ENCODE data around the gene PCBP3.
"Not testable (repeated sequence)": the region's sequence is repeated elsewhere in the genome, so short reads cannot be mapped to it uniquely, and the experiment has no call there.

PCBP3 gene

DNA sequence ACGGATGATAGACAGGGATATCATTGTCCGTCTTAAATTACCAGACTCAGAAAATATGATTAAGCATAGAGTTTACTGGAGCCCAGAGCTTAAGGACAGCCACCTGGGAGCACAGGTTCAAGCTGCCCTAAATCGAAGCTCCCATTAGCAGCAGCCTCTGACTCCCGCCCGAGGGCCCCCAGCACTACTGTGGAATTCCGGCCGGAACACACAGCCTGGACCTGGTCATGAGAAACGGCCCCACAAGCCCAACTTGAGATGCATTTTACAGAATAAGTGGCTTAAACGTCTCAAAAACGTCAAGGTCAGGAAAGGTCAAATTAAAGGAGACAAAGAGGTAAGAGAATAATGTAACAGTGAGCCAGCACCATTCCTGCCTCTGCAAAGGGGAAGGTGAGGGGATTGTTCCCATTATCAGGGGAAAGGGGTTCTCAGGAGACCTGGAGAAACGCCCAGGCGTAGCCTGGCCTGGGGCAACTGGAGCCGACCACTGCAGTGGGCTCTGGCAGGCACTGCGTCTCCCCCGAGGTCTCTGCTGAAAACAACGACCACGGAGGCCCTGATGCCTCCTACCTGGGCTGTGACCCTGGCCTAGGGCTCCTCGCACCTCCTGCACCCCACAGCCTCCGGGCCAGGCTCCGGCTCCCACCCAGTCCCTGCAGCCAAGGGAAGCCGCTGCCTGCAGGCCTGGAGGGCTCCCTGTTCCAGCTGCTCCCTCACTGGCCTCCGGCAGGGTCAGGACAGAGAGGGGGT is 326.6 kb downstream of the PCBP3 start:
- no peak for DNase-seq (ENCODE audit: low spot score)

DNA sequence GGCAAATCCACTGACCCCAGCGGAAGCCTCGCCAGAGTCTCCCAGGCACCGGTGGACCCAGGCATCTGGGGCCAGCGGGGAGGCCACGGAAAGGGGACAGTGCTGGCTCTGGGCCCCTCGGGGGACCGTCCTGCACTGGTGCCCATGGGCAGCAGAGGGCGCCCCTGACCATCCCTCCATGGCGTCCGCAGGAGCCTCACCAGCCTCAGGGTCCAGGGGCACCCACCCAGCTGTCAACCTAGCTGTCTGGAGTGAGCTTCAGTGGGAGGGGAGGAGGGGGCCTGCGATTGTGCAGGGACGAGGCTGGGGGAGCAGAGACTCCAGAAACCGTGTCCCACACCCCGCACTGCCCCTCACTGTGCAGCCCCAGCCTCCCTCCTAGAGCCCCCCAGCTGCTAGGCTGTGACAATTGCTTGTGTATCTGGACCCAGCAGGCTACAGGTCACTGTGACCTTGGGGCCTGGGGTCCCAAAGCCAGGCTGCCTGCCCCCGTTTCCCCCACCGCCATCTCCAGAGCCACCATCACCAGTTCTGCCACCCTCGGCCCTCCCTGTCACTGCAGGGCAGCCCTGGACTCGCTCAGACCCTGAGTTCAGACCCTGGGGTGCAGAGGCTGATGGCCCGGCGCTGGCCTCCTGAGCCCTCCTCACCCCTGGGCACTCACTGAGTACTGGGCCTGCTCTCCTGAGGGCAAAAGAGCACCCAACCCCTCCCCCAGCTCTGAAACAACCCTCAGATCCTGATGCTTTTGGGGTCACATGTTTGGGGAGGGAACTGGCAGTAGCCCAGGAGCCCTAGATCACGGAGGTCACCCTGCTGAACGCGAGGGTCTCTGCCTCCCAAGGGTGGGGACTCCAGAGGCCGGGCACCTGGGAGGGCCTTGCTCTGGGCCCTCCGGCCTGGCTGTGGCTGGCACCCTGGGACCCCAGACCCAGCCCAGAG is 327.4 kb downstream of the PCBP3 start:
- peak; percentile 83 for DNase-seq (ENCODE audit: low spot score)

DNA sequence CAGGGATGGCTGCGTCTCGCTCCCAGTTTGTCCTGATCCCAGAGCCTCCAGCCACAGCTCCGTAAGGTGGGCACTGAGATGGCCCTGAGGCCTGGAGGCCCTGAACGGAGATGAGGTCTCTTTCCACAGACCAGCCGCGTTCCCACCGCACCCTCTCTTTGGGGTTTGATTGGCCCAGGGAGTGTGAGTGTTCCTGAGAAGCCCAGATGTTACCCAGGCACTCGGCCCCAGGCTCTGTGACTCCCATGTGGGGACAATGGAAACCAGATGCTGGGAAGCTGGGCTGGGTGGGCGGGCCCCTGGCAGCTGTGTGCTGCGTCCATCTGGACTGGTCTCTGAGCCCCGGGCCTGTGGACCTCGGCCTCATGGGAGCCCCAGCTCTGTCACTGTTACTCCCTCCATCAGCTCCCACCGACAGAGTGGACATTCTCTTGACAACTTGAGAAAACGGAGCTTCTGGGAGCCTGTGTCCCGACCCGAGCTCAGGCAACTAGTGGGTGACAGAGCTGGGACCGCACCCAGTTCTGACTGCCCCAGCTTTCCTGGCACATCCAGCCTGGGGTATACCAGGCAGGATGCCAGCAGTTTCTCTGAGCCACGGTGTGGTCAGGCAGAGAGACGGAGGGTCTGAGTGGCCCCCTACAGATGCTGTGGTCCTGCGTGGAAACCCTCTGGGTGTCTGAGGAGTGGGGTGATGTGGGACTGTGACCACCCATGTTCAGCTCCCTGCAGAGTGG is 328.3 kb downstream of the PCBP3 start:
- DNase-seq (ENCODE audit: low spot score), result peak; percentile 85

DNA sequence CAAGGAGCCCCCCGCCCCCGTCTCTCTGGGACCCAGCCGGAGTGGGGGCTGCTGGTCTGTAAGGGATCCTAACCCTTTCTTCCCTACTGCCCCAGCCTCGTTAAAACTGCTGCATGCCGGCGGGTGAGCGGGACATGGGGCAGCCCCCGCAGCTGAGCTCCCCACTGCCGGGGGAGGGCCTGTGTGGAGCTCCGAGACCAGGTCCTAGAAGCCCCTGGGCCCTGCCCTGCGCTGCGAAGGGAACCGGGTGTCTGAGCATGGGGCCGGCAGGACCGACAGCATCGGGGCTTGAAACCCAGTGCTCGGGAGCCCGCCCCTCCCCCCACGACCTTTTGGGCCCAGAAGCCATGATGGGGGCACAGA is 328.8 kb downstream of the PCBP3 start:
- peak; percentile 19 for DNase-seq (ENCODE audit: low spot score)

DNA sequence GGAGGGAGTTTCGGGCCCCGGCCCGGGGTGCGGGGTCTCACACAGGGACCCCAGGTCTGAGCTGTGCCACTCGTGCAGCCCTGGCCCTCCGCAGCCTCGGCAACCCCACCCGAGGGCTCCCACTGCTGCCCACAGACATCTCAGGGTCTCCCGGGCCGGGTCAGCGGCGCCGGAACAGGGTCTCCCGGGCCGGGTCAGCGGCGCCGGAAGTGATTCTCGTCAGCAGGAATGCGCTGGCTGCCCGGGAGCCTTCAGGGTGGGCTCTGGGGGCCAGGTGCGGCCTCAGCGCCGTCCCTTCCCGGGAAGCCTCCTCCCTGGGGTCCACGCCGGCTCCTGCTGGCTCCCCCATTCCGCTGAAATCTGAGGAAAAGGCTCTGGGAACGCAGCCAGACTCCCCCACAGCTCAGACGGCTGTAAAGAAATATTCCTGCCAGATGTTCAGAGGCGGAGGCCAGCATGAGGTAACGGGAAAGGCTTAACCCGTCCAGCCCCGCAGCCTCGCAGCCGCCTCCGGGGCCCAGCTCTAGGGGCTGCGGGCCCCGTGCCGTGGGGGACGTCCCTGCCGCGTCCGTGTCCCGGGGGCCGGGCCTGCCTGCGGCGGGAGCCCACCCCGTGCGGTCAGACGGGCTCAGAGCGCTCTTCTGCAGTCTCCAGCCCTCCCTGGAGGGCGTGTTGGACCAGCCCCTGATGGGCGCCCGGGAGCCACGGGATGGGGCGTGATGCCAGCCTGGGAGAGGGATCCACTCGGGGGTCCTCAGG is 329.4 kb downstream of the PCBP3 start:
- DNase-seq (ENCODE audit: low spot score), result peak; percentile 76

DNA sequence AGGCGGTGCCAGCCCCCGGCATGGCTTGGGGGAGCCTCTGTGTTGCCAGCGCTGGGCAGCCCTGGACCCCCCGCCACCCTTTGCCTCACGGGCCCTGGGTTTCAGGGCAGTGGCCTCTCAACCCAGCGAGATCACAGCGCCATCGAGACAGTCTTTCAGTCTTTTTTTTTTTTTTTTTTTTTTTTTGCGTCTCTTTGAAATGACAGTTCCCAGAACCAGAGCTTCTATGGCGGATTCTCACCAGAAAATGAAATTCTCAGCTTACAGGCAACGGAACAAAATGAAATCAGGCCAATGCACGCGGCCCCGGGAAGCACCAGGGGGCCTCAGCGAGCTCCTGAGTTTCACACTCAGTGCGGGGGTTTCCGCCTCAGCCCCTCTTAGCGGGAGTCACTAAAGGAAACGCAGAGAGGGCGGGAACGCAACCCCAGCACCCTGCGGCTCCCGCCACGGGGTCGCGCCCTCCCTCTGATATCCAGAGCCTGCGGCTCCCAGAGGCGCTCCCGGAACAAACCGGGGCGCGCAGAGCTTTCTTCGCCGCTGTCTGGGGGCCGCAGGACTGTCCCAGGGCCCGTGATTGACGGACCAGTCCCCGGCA is 330.0 kb downstream of the PCBP3 start:
- peak; percentile 90 for DNase-seq (ENCODE audit: low spot score)

DNA sequence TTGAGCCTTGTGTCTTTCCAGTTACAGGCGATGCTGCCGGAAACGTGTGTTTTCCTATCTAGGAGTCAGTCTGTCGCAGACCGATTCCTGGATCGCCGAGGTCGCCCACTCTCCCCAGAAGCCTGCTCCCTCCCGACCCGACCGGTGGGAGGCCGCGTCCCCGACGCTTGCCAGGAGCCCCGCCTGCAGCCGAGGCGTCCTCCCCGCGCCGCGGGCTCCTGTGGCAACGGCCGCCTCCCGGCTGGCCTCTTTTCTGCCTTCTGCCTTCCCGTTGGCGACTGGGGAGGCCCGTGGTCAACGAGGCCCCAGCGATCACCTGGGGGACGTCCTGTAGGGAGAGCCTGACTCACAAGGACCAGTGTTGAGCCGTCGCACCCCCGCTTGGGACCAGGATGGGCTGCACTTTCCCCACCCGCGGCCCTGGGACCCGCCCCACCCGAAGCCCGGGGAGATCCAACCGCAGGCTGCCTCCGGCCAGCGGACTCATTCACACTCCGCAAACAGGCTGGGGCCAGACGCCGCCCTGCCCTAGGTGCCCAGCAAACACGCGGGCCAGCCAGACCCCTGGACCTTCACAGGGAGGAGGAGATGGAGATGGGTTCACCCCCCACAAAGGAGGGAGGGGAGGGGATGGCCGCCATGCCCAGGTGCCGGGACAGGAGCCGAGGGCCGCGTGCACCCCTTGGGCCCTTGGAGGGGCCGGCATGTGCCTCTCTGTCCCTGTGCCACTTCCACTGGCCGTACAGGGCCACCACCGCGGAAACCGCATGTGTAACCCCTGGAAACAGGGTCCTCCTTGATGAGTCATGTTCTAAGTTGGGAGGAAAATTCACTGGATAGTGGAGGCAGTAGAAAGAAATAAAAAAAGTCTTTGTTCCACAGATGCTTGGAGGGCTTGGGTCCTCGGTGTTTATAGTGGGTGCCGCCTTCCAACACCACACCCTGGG is 330.8 kb downstream of the PCBP3 start:
- peak; percentile 80 for DNase-seq (ENCODE audit: low spot score)

DNA sequence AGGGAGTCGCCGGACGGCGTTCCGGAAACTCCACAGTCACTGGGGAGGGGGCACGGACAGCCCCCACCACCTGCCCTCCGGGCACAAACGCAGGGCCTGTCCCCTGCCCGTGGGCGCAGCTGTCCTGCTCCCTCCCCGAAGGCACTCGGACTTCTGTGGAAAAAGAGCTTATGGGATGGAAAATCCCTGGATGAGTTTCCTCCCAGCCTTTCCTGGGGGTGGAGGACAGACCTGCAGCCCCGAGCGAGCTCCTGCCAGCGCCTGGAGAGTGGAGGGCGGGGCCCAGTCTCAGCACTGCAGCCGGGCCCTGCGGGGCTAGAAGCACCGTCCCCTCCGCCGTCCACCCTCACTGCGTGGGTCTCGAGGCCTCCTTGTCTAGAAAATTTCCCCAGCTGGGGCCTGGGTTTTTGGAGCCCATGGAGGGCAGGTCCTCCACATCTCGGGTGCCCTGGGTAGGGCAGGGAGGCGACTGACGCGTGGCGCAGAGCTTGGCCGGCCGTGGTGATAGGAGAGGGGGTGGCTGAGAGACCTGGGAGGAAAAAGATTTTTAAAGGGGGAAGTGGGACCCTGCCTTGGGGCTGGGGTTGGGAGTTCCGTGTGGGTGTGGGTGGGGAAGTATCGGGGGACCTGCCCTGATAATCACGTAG is 331.6 kb downstream of the PCBP3 start:
- DNase-seq (ENCODE audit: low spot score), result no peak

DNA sequence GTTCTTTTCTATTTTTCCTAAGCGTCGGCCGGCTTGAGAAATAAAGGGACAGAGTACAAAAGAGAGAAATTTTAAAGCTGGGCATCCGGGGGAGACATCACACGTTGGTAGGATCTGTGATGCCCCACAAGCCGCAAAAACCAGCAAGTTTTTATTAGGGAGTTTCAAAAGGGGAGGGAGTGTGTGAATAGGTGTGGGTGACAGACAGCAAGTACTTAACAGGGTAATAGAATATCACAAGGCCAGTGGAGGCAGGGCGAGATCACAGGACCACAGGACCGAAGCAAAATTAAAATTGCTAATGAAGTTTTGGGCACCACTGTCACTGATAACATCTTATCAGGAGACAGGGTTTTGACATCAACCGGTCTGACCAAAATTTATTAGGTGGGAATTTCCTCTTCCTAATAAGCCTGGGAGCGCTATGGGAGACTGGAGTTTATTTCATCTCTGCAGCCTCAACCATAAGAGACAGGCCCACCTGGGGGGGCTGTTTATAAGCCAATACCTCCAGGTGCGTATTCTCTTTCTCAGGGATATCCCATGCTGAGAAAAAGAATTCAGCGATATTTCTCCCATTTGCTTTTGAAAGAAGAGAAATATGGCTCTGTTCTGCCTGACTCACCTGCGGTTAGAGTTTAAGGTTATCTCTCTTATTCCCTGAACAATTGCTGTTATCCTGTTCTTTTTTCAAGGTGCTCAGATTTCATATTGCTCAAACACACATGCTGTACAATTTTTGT is 332.3 kb downstream of the PCBP3 start:
- DNase-seq (ENCODE audit: low spot score), result not testable (repeated sequence)

DNA sequence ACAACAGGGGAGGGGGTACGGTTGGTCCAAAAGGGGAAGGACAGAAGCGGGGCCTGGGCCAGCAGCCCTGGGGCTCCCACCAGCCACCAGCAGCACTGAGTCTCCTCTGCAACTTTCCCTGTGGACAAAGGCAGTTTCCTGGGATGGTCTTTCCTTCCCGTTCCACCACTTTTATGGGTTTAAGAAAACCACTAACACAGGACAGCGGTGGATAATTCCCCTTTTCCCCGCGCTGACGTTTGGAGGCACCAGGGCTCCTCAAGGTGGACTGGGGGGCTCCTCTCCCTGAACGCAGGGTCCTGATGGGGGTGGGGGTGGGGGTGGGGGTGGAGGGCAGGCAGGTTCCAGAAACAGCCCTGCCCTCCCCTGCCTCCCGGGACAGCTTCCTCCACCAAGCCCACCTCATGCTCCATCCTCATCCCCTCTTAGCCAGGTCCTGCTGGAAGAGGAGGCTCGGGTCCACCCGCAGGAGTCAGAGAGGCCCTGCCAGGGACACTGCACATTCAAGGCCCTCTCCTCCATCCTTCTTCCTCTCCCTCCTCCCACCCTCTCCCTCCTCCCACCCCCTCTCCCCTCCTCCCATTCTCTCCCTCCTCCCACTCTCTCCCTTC is 333.3 kb downstream of the PCBP3 start:
- DNase-seq (ENCODE audit: low spot score), result no peak

DNA sequence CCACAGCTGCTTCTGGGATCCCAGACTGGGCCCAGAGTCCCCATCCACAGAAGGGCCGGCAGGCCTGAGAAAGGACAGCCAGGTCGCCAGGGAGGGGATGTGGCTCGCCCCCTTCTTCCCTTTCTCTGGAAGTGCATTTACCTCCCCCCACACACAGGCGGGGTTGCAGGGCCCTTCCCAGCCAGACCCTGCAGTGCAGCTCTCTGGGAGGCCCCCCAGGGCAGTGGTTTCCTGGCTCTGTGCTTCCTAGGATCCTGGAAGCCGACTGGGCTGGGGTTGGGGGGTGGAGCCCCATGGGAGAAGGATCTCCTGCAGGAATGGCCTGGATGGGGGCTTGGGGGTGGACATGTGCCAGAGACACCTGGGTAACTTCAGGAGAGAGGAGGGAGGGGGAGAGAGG is 333.9 kb downstream of the PCBP3 start:
- DNase-seq (ENCODE audit: low spot score), result no peak

DNA sequence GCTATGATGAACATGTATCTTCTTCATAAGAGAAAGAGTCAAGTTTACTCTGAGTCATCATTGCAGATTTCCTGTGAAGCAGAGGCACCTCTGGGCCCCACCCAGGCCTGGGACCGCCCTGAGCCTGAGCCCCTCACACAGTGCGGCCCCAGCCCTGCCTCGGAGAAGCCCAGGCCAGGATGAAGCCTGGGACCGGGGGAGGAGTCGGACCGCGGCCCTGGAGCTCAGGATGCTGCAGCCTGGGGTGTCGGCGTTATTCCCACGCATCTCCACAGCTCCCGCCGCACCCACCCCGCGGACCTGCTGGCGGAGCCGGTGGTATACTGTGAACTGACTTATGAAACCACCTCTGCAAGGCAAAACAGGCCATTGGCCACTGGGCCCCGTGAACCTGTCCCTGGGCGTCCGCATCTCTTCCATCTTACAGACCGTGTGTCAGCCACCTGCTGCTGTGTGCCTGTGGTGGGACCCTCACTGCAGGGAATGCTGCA is 335.7 kb downstream of the PCBP3 start:
- DNase-seq (ENCODE audit: low spot score), result no peak

DNA sequence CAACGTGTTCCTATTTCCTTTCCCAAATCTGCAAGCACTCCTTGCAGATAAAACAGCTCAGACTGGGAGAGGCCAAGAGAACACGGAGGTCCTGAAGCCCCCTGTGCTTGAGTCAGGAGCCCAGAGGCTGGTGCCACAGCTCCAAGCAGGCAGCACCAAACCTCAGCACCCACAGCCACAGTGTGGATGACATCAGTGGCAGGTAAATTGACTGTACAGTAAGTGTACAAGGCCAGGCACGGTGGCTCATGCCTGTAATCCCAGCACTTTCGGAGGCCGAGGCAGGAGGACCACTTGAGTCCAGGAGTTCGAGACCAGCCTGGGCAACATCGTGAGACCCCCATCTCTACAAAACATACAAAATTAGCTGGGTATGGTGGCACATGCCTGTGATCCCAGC is 336.1 kb downstream of the PCBP3 start:
- DNase-seq (ENCODE audit: low spot score), result no peak

DNA sequence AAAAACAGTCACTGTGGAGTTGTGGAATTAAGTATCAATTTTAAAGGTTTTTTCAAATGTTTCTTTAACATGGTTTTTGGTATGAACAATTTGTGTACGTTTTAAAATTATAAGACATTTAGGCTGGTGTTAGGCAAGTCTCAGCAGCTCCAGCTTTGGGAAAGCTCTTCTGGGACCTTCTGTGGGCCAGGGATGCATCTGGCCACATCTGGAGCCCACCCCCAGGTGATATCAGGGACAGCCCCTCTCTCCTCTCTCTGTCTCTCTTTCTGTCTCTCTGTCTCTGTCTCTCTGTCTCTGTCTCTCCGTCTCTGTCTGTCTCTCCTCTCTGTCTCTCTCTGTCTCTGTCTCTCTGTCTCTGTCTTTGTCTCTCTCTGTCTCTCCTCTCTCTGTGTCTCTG is 336.7 kb downstream of the PCBP3 start:
- no peak for DNase-seq (ENCODE audit: low spot score)

DNA sequence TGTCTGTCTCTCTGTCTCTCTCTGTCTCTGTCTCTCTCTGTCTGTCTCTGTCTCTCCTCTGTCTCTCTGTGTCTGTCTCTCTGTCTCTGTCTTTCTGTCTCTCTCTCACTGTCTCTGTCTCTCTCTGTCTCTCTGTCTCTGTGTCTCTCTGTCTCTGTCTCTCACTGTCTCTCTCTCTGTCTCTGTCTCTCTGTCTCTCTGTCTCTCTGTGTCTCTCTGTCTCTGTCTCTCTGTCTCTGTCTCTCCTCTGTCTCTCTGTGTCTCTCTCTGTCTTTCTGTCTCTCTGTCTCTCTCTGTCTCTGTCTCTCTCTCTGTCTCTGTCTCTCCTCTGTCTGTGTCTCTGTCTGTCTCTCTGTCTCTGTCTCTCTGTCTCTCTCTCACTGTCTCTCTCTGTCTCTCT is 337.2 kb downstream of the PCBP3 start:
- no peak for DNase-seq (ENCODE audit: low spot score)

DNA sequence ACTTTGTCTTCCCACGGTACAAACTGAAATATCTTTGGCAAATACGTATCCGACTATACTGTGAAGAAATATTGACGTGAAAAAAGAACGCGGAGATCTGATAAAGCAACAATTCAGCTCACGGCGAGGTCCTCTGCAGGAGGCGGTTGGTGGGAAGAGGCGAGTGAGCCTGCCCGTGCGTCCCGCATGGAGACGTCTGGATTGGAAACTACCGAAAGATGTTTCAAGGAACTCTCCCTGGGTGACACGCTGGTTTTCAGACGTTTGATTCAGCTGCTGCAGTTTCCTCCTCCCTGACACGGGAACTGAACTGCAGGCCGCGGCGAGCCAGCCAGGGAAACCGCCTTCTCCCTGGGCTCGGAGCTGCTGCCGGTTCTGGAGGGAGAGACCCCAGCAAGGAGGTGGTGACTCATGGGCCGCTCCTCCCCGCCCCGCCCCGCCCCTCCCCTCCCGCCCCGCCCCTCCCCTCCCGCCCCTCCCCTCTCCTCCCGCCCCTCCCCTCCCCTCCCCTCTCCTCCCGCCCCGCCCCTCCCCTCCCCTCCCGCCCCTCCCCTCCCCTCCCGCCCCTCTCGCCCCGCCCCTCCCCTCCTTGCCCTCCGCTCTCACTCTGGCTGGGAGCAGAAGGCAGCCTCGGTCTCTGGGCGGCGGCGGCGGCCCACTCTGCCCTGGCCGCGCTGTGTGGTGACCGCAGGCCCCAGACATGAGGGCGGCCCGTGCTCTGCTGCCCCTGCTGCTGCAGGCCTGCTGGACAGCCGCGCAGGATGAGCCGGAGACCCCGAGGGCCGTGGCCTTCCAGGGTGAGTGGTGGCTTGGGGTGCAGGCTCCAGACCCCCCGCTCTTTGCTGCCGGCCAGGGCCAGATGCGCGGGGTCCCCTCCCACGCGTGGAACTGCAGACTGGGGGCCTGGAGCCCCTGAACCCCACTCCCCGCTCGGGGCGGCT is 337.9 kb downstream of the PCBP3 start, which contains the start of gene COL6A1:
Gene COL6A1 (plus strand): TSS at position 620 of the 941 bp plus-strand sequence. CDS start 81 bp downstream, at position 701.
- DNase-seq (ENCODE audit: low spot score), result peak; percentile 91

Measured in AG08396 (cell line).